Stomach (tissue), 4 donors: Measurements from ENCODE around the gene RUBCN.

Experiments
- EP300 ChIP-seq: sonication (generic); formaldehyde crosslinking; IDR thresholded peaks from one replicate; pipeline ENCODE4 v1.6.1; 2017; ENCODE audit warnings: antibody characterized with exemption
- TF ChIP-seq, protein P1 (sequence below), 7 experiments: fragments of 450-650 bp in 4 of 7; fragments of 200-600 bp in 3 of 7; sonication (generic) in 3 of 7; IDR thresholded peaks; one replicate each; pipeline ENCODE4 v1.5.1; 2016 to 2019; ENCODE audit warnings: antibody characterized with exemption in 7 of 7, control low read depth in 2 of 7, mild to moderate bottlenecking in 1 of 7

- TF ChIP-seq, protein P1, sequence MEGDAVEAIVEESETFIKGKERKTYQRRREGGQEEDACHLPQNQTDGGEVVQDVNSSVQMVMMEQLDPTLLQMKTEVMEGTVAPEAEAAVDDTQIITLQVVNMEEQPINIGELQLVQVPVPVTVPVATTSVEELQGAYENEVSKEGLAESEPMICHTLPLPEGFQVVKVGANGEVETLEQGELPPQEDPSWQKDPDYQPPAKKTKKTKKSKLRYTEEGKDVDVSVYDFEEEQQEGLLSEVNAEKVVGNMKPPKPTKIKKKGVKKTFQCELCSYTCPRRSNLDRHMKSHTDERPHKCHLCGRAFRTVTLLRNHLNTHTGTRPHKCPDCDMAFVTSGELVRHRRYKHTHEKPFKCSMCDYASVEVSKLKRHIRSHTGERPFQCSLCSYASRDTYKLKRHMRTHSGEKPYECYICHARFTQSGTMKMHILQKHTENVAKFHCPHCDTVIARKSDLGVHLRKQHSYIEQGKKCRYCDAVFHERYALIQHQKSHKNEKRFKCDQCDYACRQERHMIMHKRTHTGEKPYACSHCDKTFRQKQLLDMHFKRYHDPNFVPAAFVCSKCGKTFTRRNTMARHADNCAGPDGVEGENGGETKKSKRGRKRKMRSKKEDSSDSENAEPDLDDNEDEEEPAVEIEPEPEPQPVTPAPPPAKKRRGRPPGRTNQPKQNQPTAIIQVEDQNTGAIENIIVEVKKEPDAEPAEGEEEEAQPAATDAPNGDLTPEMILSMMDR (IDR thresholded peaks at IDR 0.05) = no peak
- TF ChIP-seq EP300 = no peak
Measured at GRCh38 chr3:197667968-197668367, 68.7 kb downstream of the RUBCN start.
